ENCODE measurements around the gene DST.

DNA sequence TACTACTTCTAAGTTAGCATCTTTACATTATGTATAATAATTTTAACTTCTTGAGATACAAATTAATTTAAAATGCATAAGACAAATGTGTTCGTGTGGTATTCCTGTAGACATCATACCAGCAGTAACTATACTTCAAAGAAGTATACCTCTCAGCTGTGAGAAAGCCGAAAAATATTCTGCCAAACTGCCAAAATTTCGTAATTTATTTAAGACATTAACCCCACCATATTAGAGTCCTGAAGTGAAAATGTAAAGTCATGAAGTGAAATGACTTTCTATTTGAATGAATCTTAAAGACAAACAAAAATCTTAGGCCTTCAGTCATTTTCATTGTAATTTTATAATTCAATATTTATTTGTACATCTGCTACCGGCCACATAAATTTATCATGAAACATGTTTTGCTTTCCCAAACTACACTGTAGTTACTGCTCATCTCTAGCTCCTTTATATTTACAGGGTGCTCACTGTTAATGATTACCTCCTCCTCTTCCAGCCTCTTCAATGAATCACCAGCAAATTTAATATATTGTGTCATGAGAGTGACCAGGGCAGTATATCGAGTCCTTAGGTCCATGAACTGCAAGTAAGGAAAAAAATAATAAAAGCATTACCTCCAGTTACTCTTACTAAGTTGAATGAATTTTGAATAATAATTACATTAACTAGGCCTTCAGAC, 18.5 kb downstream of the DST start:
- TF ChIP-seq CTCF (conservative IDR thresholded peaks at IDR 0.05; ENCODE audit: low read depth, low read length) = no peak
- no peak for TF ChIP-seq MAFK (IDR thresholded peaks at IDR 0.05; ENCODE audit: low read depth, low read length)
- TF ChIP-seq POLR2A (IDR thresholded peaks at IDR 0.05; ENCODE audit: low read depth, low read length) = no peak
